Skeletal muscle satellite cell (primary cell): Measurements from ENCODE around the gene MYT1. TPM values are rescaled to one million over a fixed set of nuclear protein-coding genes. Genes with fewer than 3 reads are reported as not detected.
"Not testable (repeated sequence)": the region's sequence is repeated elsewhere in the genome, so short reads cannot be mapped to it uniquely, and the experiment has no call there.

Experiments
- H3K27me3 ChIP-seq: 2 replicates; pipeline ENCODE4 v1.7.0; 2013; ENCODE audit warnings: low read length; ENCODE audit not compliant: control insufficient read depth, insufficient read depth
- H3K36me3 ChIP-seq: 2 replicates; pipeline ENCODE4 v1.7.0; 2013; ENCODE audit warnings: mild to moderate bottlenecking, control low read depth, low read length; ENCODE audit not compliant: insufficient read depth
- H3K4me1 ChIP-seq: 2 replicates; pipeline ENCODE4 v1.7.0; 2013; ENCODE audit warnings: low read length; ENCODE audit not compliant: control insufficient read depth, insufficient read depth
- H3K4me2 ChIP-seq: 2 replicates; pipeline ENCODE4 v1.7.0; 2013; ENCODE audit warnings: mild to moderate bottlenecking, low read length
- H3K4me3 ChIP-seq: 2 replicates; pipeline ENCODE4 v1.7.0; 2013; ENCODE audit warnings: low read length
- H3K9ac ChIP-seq: 2 replicates; pipeline ENCODE4 v1.7.0; 2013; ENCODE audit warnings: mild to moderate bottlenecking, low read depth, low read length, moderate library complexity
- H3K9me3 ChIP-seq: replicated peaks from 2 replicates; pipeline ENCODE4 v1.7.0; 2013; ENCODE audit warnings: mild to moderate bottlenecking, control low read depth, low read length
- total RNA-seq: library from RNA; depleted of rRNA; stranded (reverse); fragments of >200 nt; gene quantifications from 2 replicates; pipeline ENCODE4 v1.2.3, GENCODE V29; 2012; rRNA removed

MYT1 gene
- total RNA-seq, result not detected in 2 replicates

DNA sequence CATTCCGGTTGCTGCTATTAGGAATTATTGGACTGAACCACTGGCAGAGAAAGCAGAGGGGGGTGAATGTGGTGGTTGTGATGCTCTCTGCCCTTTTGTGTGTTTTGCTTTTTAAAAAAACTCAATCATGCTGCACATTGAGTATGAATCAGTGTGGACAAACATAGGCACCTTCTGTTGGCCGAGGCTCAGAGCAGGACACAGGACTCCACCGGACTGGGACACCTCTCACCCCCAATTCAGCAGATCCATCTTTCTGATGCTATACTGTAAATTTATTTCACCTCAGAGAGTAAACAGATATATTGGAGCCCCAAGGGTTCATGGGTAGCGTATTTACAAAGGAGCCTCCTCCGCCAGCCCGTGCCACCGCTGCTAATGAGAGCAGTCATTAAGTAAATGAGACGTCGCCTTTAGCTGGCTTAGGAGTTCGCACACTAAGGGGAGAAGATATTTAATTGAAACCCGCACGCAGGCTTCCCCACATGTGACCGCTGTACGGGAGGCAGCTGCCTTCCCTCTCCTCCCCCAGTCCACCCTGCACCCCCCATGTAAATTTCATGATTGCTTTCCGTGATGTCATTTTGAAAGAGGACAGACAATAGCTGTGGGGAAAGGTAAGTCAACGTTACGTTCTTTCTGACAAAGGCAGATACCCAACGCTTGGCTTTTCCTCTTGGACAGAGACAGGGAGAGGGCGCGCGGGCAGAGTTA, at the start of gene MYT1:
MYT1 (plus strand) TSS at position 330 of the 714 bp plus-strand sequence. CDS start 34,410 bp downstream, outside the sequence.
- H3K4me2 ChIP-seq, result no peak within 1 kb of the TSS
- H3K27me3 ChIP-seq, result peaks cover 96% of the 10 kb centered on the region
- no peaks in the 10 kb centered on the region for H3K36me3 ChIP-seq
- H3K4me3 ChIP-seq, result no peak within 1 kb of the TSS
- H3K9ac ChIP-seq, result no peak within 1 kb of the TSS
- no peaks in the 10 kb centered on the region for H3K9me3 ChIP-seq
- H3K4me1 ChIP-seq, result no peaks in the 10 kb centered on the region

DNA sequence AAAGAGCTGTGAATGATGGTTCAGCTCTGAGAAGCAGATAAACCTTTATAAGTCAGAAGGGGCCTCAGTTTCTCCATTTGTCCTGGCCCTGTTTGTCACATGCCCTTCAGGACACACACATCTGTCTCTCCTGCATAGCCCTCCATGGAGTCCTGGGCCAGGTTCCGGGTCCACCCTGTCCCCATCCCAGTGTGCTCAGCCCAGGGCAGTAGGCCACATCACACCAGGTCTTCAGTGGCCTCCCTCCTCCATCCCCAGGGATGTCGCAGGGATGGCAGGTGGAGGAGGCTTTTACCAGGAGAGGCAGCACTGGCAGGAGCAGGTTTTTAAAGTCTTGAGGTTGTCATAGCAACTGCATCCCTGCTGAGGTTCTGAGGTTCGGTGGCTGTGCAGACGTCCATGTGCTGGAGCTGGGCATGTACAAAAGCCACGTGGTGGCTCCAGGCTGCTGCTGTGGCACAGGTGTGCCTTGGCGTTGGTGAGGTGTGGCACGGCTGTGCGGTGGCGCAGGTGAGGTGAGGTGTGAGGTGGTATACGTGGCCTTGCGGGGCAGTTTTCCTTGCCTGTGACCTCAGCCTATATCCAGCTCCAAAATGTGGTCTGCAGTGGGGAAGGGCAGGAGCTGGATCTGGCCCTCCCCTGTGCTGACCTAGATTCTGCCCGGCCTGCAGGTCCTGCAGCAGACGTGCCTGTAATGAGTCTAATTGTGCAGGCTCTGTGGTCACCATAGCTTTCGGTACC, 48.9 kb upstream of the MYT1 start:
- Histone ChIP-seq H3K9ac (no peak overlapping the region), H3K4me1 (no peaks in the 10 kb centered on the region), H3K36me3 (no peaks in the 10 kb centered on the region), H3K4me3 (no peak overlapping the region), H3K4me2 (no peak overlapping the region), H3K27me3 (peaks cover 54% of the 10 kb centered on the region), H3K9me3 (no peaks in the 10 kb centered on the region)

DNA sequence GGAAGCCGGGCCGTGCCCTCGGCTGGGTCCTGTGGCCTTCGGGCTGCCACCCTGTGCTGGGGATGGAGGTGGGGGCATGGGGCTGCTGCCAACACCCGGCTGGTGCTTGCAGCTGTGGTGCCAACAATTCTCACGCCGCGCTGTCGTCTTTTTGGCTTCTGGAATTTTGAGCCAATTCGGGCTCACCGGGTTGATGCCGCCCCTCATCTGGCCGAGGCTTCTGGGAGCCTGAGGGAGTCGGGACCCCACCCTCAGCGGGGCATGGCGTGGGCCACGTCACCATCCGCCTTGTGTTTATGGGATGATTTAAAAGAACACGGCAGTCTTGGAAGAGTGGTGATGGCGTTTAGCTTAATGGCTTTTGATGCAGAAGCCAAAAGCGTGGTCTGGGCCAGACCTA, 48.2 kb upstream of the MYT1 start:
- Histone ChIP-seq H3K36me3 (no peaks in the 10 kb centered on the region), H3K9me3 (no peaks in the 10 kb centered on the region)

GRCh38 chr20:64116541-64117431, 47.5 kb upstream of the MYT1 start:
- Histone ChIP-seq H3K9ac (no peak overlapping the region), H3K4me3 (no peak overlapping the region), H3K9me3 (no peaks in the 10 kb centered on the region), H3K27me3 (peaks cover 61% of the 10 kb centered on the region), H3K4me1 (no peaks in the 10 kb centered on the region), H3K36me3 (no peaks in the 10 kb centered on the region), H3K4me2 (no peak overlapping the region)

More for the DNA sequence above, 48.2 kb upstream of the MYT1 start:
- Histone ChIP-seq H3K4me1 (no peaks in the 10 kb centered on the region), H3K9ac (no peak overlapping the region), H3K4me3 (no peak overlapping the region), H3K4me2 (peak overlapping the region; percentile 45), H3K27me3 (peaks cover 53% of the 10 kb centered on the region)

- not testable (repeated sequence) for H3K4me2 ChIP-seq, H3K9ac ChIP-seq, H3K4me1 ChIP-seq, H3K36me3 ChIP-seq, H3K9me3 ChIP-seq, H3K4me3 ChIP-seq
- H3K27me3 ChIP-seq, result peaks cover 61% of the 10 kb centered on the region
Measured at GRCh38 chr20:64117432-64117777, 46.8 kb upstream of the MYT1 start.

GRCh38 chr20:64119301-64119680, 45.0 kb upstream of the MYT1 start:
- Histone ChIP-seq H3K27me3 (peaks cover 56% of the 10 kb centered on the region), H3K4me1 (no peaks in the 10 kb centered on the region), H3K36me3 (no peaks in the 10 kb centered on the region), H3K9ac (no peak overlapping the region), H3K9me3 (no peaks in the 10 kb centered on the region), H3K4me3 (no peak overlapping the region), H3K4me2 (no peak overlapping the region)

- H3K4me2 ChIP-seq, result peak overlapping the region; percentile 77
- H3K9me3 ChIP-seq, result no peaks in the 10 kb centered on the region
- H3K4me3 ChIP-seq, result no peak overlapping the region
- H3K9ac ChIP-seq, result no peak overlapping the region
- H3K36me3 ChIP-seq, result no peaks in the 10 kb centered on the region
- H3K27me3 ChIP-seq, result peaks cover 55% of the 10 kb centered on the region
- no peaks in the 10 kb centered on the region for H3K4me1 ChIP-seq
Measured at GRCh38 chr20:64119681-64120341, 44.4 kb upstream of the MYT1 start.

GRCh38 chr20:64121586-64121985, 42.7 kb upstream of the MYT1 start:
- Histone ChIP-seq H3K4me2 (no peak overlapping the region), H3K27me3 (peaks cover 37% of the 10 kb centered on the region), H3K36me3 (no peaks in the 10 kb centered on the region), H3K4me3 (no peak overlapping the region), H3K4me1 (no peaks in the 10 kb centered on the region), H3K9ac (no peak overlapping the region), H3K9me3 (no peaks in the 10 kb centered on the region)

GRCh38 chr20:64122927-64123326, 41.3 kb upstream of the MYT1 start:
- H3K36me3 ChIP-seq, H3K4me2 ChIP-seq, H3K4me1 ChIP-seq, H3K9ac ChIP-seq, H3K4me3 ChIP-seq, H3K9me3 ChIP-seq: not testable (repeated sequence)
- peaks cover 34% of the 10 kb centered on the region for H3K27me3 ChIP-seq

DNA sequence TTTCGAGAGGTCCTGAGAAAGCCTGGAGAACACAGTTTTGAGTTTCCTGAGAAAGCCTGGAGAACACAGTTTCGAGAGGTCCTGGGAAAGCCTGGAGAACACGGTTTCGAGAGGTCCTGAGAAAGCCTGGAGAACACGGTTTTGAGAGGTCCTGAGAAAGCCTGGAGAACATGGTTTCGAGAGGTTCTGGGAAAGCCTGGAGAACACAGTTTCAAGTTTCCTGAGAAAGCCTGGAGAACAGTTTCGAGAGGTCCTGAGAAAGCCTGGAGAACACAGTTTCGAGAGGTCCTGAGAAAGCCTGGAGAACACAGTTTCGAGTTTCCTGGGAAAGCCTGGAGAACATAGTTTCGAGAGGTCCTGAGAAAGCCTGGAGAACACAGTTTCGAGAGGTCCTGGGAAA, 40.7 kb upstream of the MYT1 start:
- H3K4me1 ChIP-seq, H3K9me3 ChIP-seq, H3K9ac ChIP-seq, H3K4me3 ChIP-seq, H3K4me2 ChIP-seq, H3K36me3 ChIP-seq: not testable (repeated sequence)
- H3K27me3 ChIP-seq, result peaks cover 39% of the 10 kb centered on the region
